H1 (cell line): Measurements from ENCODE around the gene GRIK4. TPM values are rescaled to one million over a fixed set of nuclear protein-coding genes. Genes with fewer than 3 reads are reported as not detected.

Experiments used
- CTCF ChIA-PET: fragments of 300-600 bp; sonication (Branson Sonifier 250); formaldehyde crosslinking; loops from one replicate; lab custom pipeline; 2021; ENCODE audit not compliant: partially characterized antibody; lab: Charles Lee
- POLR2A ChIA-PET: fragments of 300-600 bp; sonication (Branson Sonifier 250); formaldehyde crosslinking; loops from one replicate; lab custom pipeline; 2021; ENCODE audit warnings: inconsistent platforms; ENCODE audit not compliant: partially characterized antibody; lab: Charles Lee
- DNase-seq, 2 experiments: peaks; one replicate each; pipeline versions ENCODE4 v3.0.0 to v3.0.0-alpha.2; 2010 to 2022; ENCODE audit warnings: low spot score in 2 of 2, low read depth in 1 of 2, mixed read lengths in 1 of 2
- FAIRE-seq: peaks from 2 replicates; lab custom pipeline; 2011; peaks lifted over from hg19 to GRCh38; lab: Jason Lieb, UNC
- H2AFZ ChIP-seq: 2 replicates; pipeline ENCODE4 v1.8.1; 2012; ENCODE audit warnings: low read length, inconsistent platforms
- H2AK5ac ChIP-seq: 2 replicates; pipeline ENCODE4 v1.6.1; 2013; ENCODE audit warnings: low read depth, low read length
- H2BK120ac ChIP-seq: replicated peaks from 2 replicates; pipeline ENCODE3; 2013; ENCODE audit warnings: low read depth, low read length, inconsistent platforms
- H2BK12ac ChIP-seq: 2 replicates; pipeline ENCODE4 v1.6.1; 2013; ENCODE audit warnings: low read depth, low read length
- H2BK15ac ChIP-seq: 2 replicates; pipeline ENCODE4 v1.6.1; 2013; ENCODE audit warnings: low read length
- H2BK20ac ChIP-seq: 2 replicates; pipeline ENCODE4 v1.6.1; 2013; ENCODE audit warnings: low read length
- H2BK5ac ChIP-seq: 2 replicates; pipeline ENCODE4 v1.6.1; 2013; ENCODE audit warnings: low read depth, low read length
- H3K14ac ChIP-seq: 2 replicates; pipeline ENCODE4 v1.6.1; 2013; ENCODE audit warnings: inconsistent platforms; ENCODE audit not compliant: insufficient read length
- H3K18ac ChIP-seq: 2 replicates; pipeline ENCODE4 v1.6.1; 2013; ENCODE audit warnings: low read length; ENCODE audit errors: extremely low read depth
- H3K23ac ChIP-seq: 2 replicates; pipeline ENCODE4 v1.6.1; 2013; ENCODE audit warnings: inconsistent platforms; ENCODE audit not compliant: insufficient read length
- H3K23me2 ChIP-seq: 2 replicates; pipeline ENCODE4 v1.6.1; 2013; ENCODE audit warnings: low read depth, low read length
- H3K27ac ChIP-seq: 2 replicates; pipeline ENCODE4 v1.6.1; 2011; ENCODE audit warnings: low read depth, low read length, inconsistent platforms
- H3K27me3 ChIP-seq, 4 experiments: replicated peaks in 1 of 4; 1 replicate in 1 of 4; 2 replicates in 3 of 4; pipeline versions ENCODE4 v1.6.1 to v1.8.1; 2011 to 2013; ENCODE audit warnings: low read length in 3 of 4, mild to moderate bottlenecking in 3 of 4, inconsistent platforms in 2 of 4, mixed read lengths in 2 of 4, moderate library complexity in 1 of 4; ENCODE audit not compliant: control insufficient read depth in 3 of 4, insufficient read depth in 3 of 4; ENCODE audit errors: extremely low read depth in 1 of 4
- H3K36me3 ChIP-seq, 4 experiments: 2 replicates each; pipeline versions ENCODE4 v1.6.1 to v1.8.1; 2011 to 2013; ENCODE audit warnings: mild to moderate bottlenecking in 4 of 4, low read length in 3 of 4, moderate library complexity in 2 of 4, control low read depth in 1 of 4, inconsistent platforms in 1 of 4; ENCODE audit not compliant: insufficient read depth in 4 of 4, control insufficient read depth in 2 of 4
- H3K4ac ChIP-seq: replicated peaks from 2 replicates; pipeline ENCODE3; 2013; ENCODE audit warnings: low read length, low read depth, mixed read lengths, inconsistent platforms; ENCODE audit not compliant: insufficient read length
- H3K4me1 ChIP-seq, 4 experiments: replicated peaks in 1 of 4; 1 replicate in 1 of 4; 2 replicates in 3 of 4; pipeline versions ENCODE4 v1.6.1 to v1.8.1; 2011 to 2013; ENCODE audit warnings: low read length in 3 of 4, inconsistent platforms in 2 of 4, mixed read lengths in 1 of 4; ENCODE audit not compliant: insufficient read depth in 4 of 4, control insufficient read depth in 3 of 4
- H3K4me2 ChIP-seq, 2 experiments: 2 replicates each; pipeline versions ENCODE4 v1.6.1 to v1.8.1; 2011 to 2013; ENCODE audit warnings: low read depth in 2 of 2, low read length in 2 of 2, control low read depth in 1 of 2, inconsistent platforms in 1 of 2, mild to moderate bottlenecking in 1 of 2; ENCODE audit not compliant: insufficient read depth in 1 of 2
- H3K4me3 ChIP-seq, 4 experiments: fragments of 200-600, 300-600 bp in 1 of 4; sonication (generic), shearing (Covaris generic), sonication (Bioruptor Twin) in 1 of 4; 2 replicates each; pipeline versions ENCODE4 v1.5.1 to v1.8.1; 2011 to 2016; ENCODE audit warnings: low read length in 4 of 4, low read depth in 3 of 4, control low read depth in 2 of 4, inconsistent platforms in 2 of 4, mild to moderate bottlenecking in 2 of 4, mixed read lengths in 1 of 4, moderate library complexity in 1 of 4; ENCODE audit not compliant: insufficient read depth in 2 of 4; ENCODE audit errors: extremely low read depth in 1 of 4
- H3K56ac ChIP-seq: replicated peaks from 2 replicates; pipeline ENCODE3; 2013; ENCODE audit warnings: low read depth, mild to moderate bottlenecking, mixed read lengths, low read length, inconsistent platforms; ENCODE audit not compliant: insufficient read length
- H3K79me1 ChIP-seq: 2 replicates; pipeline ENCODE4 v1.6.1; 2013; ENCODE audit warnings: low read depth, low read length, control low read depth
- H3K79me2 ChIP-seq, 2 experiments: 2 replicates each; pipeline versions ENCODE4 v1.6.1 to v1.8.1; 2012 to 2013; ENCODE audit warnings: low read length in 2 of 2, mild to moderate bottlenecking in 2 of 2, inconsistent platforms in 1 of 2; ENCODE audit not compliant: insufficient read depth in 2 of 2, control insufficient read depth in 1 of 2
- H3K9ac ChIP-seq, 4 experiments: replicated peaks in 1 of 4; 1 replicate in 1 of 4; 2 replicates in 3 of 4; pipeline versions ENCODE4 v1.6.1 to v1.8.1; 2011 to 2013; ENCODE audit warnings: low read depth in 3 of 4, low read length in 3 of 4, control low read depth in 2 of 4, mild to moderate bottlenecking in 2 of 4, moderate library complexity in 2 of 4, inconsistent platforms in 1 of 4; ENCODE audit errors: extremely low read depth in 1 of 4
- H3K9me3 ChIP-seq, 2 experiments: 2 replicates each; pipeline versions ENCODE4 v1.6.1 to v1.8.1; 2012 to 2013; ENCODE audit warnings: mild to moderate bottlenecking in 2 of 2, moderate library complexity in 2 of 2, control low read depth in 1 of 2, inconsistent platforms in 1 of 2, low read depth in 1 of 2, low read length in 1 of 2, mixed read lengths in 1 of 2; ENCODE audit not compliant: insufficient read depth in 2 of 2
- H4K20me1 ChIP-seq, 2 experiments: replicated peaks in 1 of 2; 2 replicates each; pipeline versions ENCODE3 to v1.8.1; 2011 to 2013; ENCODE audit warnings: inconsistent platforms in 2 of 2, low read length in 2 of 2, mild to moderate bottlenecking in 1 of 2; ENCODE audit not compliant: insufficient read depth in 2 of 2, control insufficient read depth in 1 of 2
- H4K5ac ChIP-seq: 2 replicates; pipeline ENCODE4 v1.6.1; 2013; ENCODE audit warnings: low read length, low read depth, mixed read lengths, inconsistent platforms; ENCODE audit not compliant: insufficient read length
- H4K8ac ChIP-seq: 2 replicates; pipeline ENCODE4 v1.8.0; 2013; ENCODE audit warnings: mild to moderate bottlenecking, moderate library complexity, low read length, inconsistent platforms; ENCODE audit not compliant: insufficient read depth; ENCODE audit errors: extremely low read depth
- H4K91ac ChIP-seq: replicated peaks from 2 replicates; pipeline ENCODE3; 2013; ENCODE audit warnings: low read length, mixed read lengths, inconsistent platforms; ENCODE audit not compliant: insufficient read length
- SIN3A ChIP-seq, 2 experiments: IDR thresholded peaks in 1 of 2; conservative IDR thresholded peaks in 1 of 2; 2 replicates each; pipeline ENCODE4 v1.6.1; 2011 to 2012; ENCODE audit warnings: low read length in 2 of 2, improper control_type of control experiment in 1 of 2, low read depth in 1 of 2, mild to moderate bottlenecking in 1 of 2
- WGBS, 2 experiments: shearing (Covaris generic) in 1 of 2; methylation state at CpG; one replicate each; pipeline versions ENCODE4 v1.1.6 to v1.1.7; 2013 to 2015; ENCODE audit warnings: low lambda C conversion rate in 2 of 2, mixed read lengths in 2 of 2, inconsistent platforms in 1 of 2, low coverage in 1 of 2, missing lambda C conversion rate in 1 of 2; ENCODE audit not compliant: insufficient replicate concordance in 2 of 2, insufficient coverage in 1 of 2, insufficient read length in 1 of 2; ENCODE audit errors: extremely low coverage in 1 of 2, missing lambda C conversion rate in 1 of 2; 5-methylcytosine and 5-hydroxymethylcytosine counted together
- polyA plus RNA-seq, 7 experiments: library from polyadenylated mRNA; depleted of rRNA in 3 of 7; stranded (reverse) in 5 of 7; unstranded in 2 of 7; fragments of >200 nt in 5 of 7; fragments of 200-250 nt in 2 of 7; gene quantifications; 1 replicate in 5 of 7; 2 replicates in 1 of 7; 4 replicates in 1 of 7; pipeline versions ENCODE4 v1.2.1 to v1.2.3, GENCODE V29; 2011 to 2013; ENCODE audit warnings: missing spikeins in 2 of 7, mixed read lengths in 2 of 7
- total RNA-seq: library from RNA; stranded (reverse); fragmentation: NEBNext Ultra II Directional; extraction: Animal tissue kit (Norgen Biotek cat#: 25700); gene quantifications from 2 replicates; pipeline ENCODE4 v1.2.1, GENCODE V29; 2021

GRIK4 gene
- total and polyA plus RNA-seq, 2 of the 8 experiments (the other 6 are each of a cell fraction or from before 2014, with no cell fraction given), result 1.2 to 2.9 TPM

- H3K4me1 ChIP-seq, result peaks cover 0 to 4% (median 2%) of the 10 kb centered on the region in 4 experiments; a peak in 2 of 7 replicates
- H3K79me2 ChIP-seq, result no peaks in the 10 kb centered on the region
- H3K23ac ChIP-seq, result no peak overlapping the region
- H3K14ac ChIP-seq, result no peak overlapping the region
- ChIA-PET POLR2A (interaction anchor here (1.0 to 2.4 kb wide), 3 partner anchors 11 to 49 kb away, joined by 3 to 8 read pairs (median 4); no protein-coding TSS in a partner anchor), CTCF (interaction anchor here (1.3 to 1.6 kb wide), 5 partner anchors 12 to 58 kb away, joined by 4 to 6 read pairs (median 4); no protein-coding TSS in a partner anchor)
- H3K27me3 ChIP-seq, result no peaks in the 10 kb centered on the region; a peak in 2 of 7 replicates
- no peaks in the 10 kb centered on the region for H3K79me1 ChIP-seq
- H4K5ac ChIP-seq, result no peak overlapping the region
- H3K23me2 ChIP-seq, result 0 out of 2 replicates have a peak, but pooled peaks cover 2% of the 10 kb centered on the region
- H2BK20ac ChIP-seq, result no peak overlapping the region
- no peaks in the 10 kb centered on the region for H3K9me3 ChIP-seq
- H3K18ac ChIP-seq, result no peak overlapping the region
- no peak overlapping the region for H2AFZ ChIP-seq
- no peak overlapping the region for H3K4me3 ChIP-seq
- H4K91ac ChIP-seq, result no peak overlapping the region
- H3K9ac ChIP-seq, result no peak overlapping the region
- H3K27ac ChIP-seq, result no peak overlapping the region
- DNase-seq (no peak), FAIRE-seq (no peak)
- no peak overlapping the region for H2BK15ac ChIP-seq
- no peak overlapping the region for H2BK12ac ChIP-seq
- no peaks in the 10 kb centered on the region for H4K20me1 ChIP-seq
- no peak overlapping the region for H2BK5ac ChIP-seq
- H2AK5ac ChIP-seq, result no peak overlapping the region
- H3K4me2 ChIP-seq, result no peak overlapping the region
- H2BK120ac ChIP-seq, result no peak overlapping the region
- no peaks in the 10 kb centered on the region for H3K36me3 ChIP-seq
- TF ChIP-seq SIN3A (conservative IDR thresholded peaks at IDR 0.05 in 1 of 2, IDR thresholded peaks at IDR 0.05 in 1 of 2; ENCODE audit: low read depth in 1 of 2, low read length in 2 of 2), result no peak
- WGBS, 2 experiments, result 83% methylated on average over 7 of the region's 7 CpGs; no CpG with 5 or more reads in 1 of the 2 experiments
- no peak overlapping the region for H3K4ac ChIP-seq
- no peak overlapping the region for H3K56ac ChIP-seq
- no peak overlapping the region for H4K8ac ChIP-seq
Observed at GRCh38 chr11:120576606-120577005, 65.1 kb downstream of the GRIK4 start.
